MM.1S (cell line): ENCODE data around the gene TSPAN4.

Experiments used
- DNase-seq: peaks from one replicate; pipeline ENCODE4 v3.0.0-alpha.2; 2015
- H2AFZ ChIP-seq: fragments of 300-600 bp; sonication (generic); 2 replicates; pipeline ENCODE4 v1.6.0; 2016; ENCODE audit warnings: antibody characterized with exemption, low read length
- H3F3A ChIP-seq: fragments of 300-600 bp; sonication (generic); 2 replicates; pipeline ENCODE4 v1.6.1; 2016; ENCODE audit warnings: mild to moderate bottlenecking, antibody characterized with exemption, low read length, moderate library complexity, mixed read lengths; ENCODE audit not compliant: insufficient read depth
- H3K27ac ChIP-seq: fragments of 300-600 bp; sonication (generic); 2 replicates; pipeline ENCODE4 v1.5.1; 2016; ENCODE audit warnings: mild to moderate bottlenecking, low read length
- H3K27me3 ChIP-seq: fragments of 300-600 bp; sonication (generic); replicated peaks from 2 replicates; pipeline ENCODE4 v1.6.0; 2016; ENCODE audit warnings: low read length; ENCODE audit not compliant: insufficient read depth
- H3K36me3 ChIP-seq: fragments of 300-600 bp; sonication (generic); replicated peaks from 2 replicates; pipeline ENCODE4 v1.6.1; 2016; ENCODE audit warnings: mild to moderate bottlenecking, low read length, mixed read lengths; ENCODE audit not compliant: insufficient read depth
- H3K4me1 ChIP-seq: fragments of 300-600 bp; sonication (generic); 2 replicates; pipeline ENCODE4 v1.6.1; 2016; ENCODE audit warnings: low read length, mixed read lengths
- H3K4me2 ChIP-seq: fragments of 300-600 bp; sonication (generic); 2 replicates; pipeline ENCODE4 v1.6.0; 2016; ENCODE audit warnings: low read depth, low read length
- H3K4me3 ChIP-seq: fragments of 300-600 bp; sonication (generic); 2 replicates; pipeline ENCODE4 v1.5.1; 2016; ENCODE audit warnings: low read length, mixed read lengths
- H3K79me2 ChIP-seq: fragments of 300-600 bp; sonication (generic); 2 replicates; pipeline ENCODE4 v1.6.1; 2016; ENCODE audit warnings: mixed run types, low read length, mixed read lengths
- H3K9ac ChIP-seq: fragments of 300-600 bp; sonication (generic); 2 replicates; pipeline ENCODE4 v1.6.1; 2016; ENCODE audit warnings: low read length, mixed read lengths
- H3K9me2 ChIP-seq: fragments of 300-600 bp; sonication (generic); replicated peaks from 2 replicates; pipeline ENCODE4 v1.6.1; 2016; ENCODE audit warnings: mild to moderate bottlenecking, low read length, mixed read lengths; ENCODE audit not compliant: insufficient read depth
- H3K9me3 ChIP-seq: fragments of 300-600 bp; sonication (generic); replicated peaks from 2 replicates; pipeline ENCODE4 v1.6.1; 2016; ENCODE audit warnings: mild to moderate bottlenecking, low read length, mixed read lengths; ENCODE audit not compliant: insufficient read depth
- H4K20me1 ChIP-seq: fragments of 300-600 bp; sonication (generic); 2 replicates; pipeline ENCODE4 v1.6.1; 2016; ENCODE audit warnings: mild to moderate bottlenecking, low read length, moderate library complexity, mixed read lengths; ENCODE audit not compliant: insufficient read depth
- EZH2 ChIP-seq: fragments of 300-600 bp; sonication (generic); optimal IDR thresholded peaks from 2 replicates; pipeline ENCODE3; 2017; ENCODE audit warnings: low read depth, mild to moderate bottlenecking, antibody characterized with exemption, low read length, mixed read lengths
- EZH2phosphoT487 ChIP-seq: fragments of 300-600 bp; sonication (generic); IDR thresholded peaks from 2 replicates; pipeline ENCODE4 v1.6.1; 2018; ENCODE audit warnings: antibody characterized with exemption, low read length
- TF ChIP-seq, protein P1 (sequence below): fragments of 300-600 bp; sonication (generic); IDR thresholded peaks from 2 replicates; pipeline ENCODE4 v1.5.1; 2016; ENCODE audit warnings: antibody characterized with exemption, low read length, mixed read lengths

The TSPAN4 gene

DNA sequence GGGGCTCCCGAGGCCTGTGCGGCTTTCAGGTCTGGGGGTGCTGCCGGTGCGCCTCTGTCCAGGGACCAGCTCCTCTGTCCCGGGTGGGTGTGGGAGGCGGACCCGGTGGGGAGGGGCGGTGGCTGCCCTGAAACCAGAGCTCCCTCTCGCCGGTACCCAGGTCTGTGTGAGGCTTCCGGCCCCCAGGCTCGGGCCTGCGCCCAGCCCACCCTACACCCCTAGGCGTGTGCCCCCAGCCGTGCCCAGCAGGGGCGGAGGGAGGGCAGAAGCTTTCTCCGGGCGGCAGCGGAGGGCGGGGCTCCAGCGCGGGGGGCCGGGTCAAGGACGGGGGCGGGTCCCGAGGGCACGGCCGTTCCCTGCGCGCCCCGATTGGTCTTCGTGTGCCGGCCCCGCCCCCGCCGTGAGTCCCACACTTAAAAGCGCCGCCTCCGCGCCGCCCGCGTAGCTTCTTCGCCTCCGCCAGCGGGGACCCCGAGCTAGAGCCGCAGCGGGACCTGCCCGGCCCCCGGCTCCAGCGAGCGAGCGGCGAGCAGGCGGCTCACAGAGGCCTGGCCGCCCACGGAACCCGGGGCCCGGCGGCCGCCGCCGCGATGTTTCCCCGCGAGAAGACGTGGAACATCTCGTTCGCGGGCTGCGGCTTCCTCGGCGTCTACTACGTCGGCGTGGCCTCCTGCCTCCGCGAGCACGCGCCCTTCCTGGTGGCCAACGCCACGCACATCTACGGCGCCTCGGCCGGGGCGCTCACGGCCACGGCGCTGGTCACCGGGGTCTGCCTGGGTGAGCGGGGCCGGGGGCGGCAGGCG is 23.3 kb upstream of the TSPAN4 start:
- Histone ChIP-seq H3K4me2 (peak overlapping the region; percentile 91), H4K20me1 (no peaks in the 10 kb centered on the region), H3K9ac (peak overlapping the region; percentile 77), H3K27ac (peak overlapping the region; percentile 51; the same call in 1 of the 2 replicates), H3K4me1 (peaks cover 5% of the 10 kb centered on the region; the same call in 1 of the 2 replicates), H2AFZ (peak overlapping the region; percentile 56), H3K9me2 (no peaks in the 10 kb centered on the region), H3F3A (peaks cover 2% of the 10 kb centered on the region; the same call in 1 of the 2 replicates), H3K4me3 (peak overlapping the region; percentile 78), H3K9me3 (no peaks in the 10 kb centered on the region), H3K36me3 (no peaks in the 10 kb centered on the region), H3K79me2 (peaks cover 17% of the 10 kb centered on the region), H3K27me3 (no peaks in the 10 kb centered on the region)
- peak; percentile 94 for DNase-seq
- TF ChIP-seq, protein P1, sequence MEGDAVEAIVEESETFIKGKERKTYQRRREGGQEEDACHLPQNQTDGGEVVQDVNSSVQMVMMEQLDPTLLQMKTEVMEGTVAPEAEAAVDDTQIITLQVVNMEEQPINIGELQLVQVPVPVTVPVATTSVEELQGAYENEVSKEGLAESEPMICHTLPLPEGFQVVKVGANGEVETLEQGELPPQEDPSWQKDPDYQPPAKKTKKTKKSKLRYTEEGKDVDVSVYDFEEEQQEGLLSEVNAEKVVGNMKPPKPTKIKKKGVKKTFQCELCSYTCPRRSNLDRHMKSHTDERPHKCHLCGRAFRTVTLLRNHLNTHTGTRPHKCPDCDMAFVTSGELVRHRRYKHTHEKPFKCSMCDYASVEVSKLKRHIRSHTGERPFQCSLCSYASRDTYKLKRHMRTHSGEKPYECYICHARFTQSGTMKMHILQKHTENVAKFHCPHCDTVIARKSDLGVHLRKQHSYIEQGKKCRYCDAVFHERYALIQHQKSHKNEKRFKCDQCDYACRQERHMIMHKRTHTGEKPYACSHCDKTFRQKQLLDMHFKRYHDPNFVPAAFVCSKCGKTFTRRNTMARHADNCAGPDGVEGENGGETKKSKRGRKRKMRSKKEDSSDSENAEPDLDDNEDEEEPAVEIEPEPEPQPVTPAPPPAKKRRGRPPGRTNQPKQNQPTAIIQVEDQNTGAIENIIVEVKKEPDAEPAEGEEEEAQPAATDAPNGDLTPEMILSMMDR: no peak
- no peak for TF ChIP-seq EZH2phosphoT487
- no peak for TF ChIP-seq EZH2

DNA sequence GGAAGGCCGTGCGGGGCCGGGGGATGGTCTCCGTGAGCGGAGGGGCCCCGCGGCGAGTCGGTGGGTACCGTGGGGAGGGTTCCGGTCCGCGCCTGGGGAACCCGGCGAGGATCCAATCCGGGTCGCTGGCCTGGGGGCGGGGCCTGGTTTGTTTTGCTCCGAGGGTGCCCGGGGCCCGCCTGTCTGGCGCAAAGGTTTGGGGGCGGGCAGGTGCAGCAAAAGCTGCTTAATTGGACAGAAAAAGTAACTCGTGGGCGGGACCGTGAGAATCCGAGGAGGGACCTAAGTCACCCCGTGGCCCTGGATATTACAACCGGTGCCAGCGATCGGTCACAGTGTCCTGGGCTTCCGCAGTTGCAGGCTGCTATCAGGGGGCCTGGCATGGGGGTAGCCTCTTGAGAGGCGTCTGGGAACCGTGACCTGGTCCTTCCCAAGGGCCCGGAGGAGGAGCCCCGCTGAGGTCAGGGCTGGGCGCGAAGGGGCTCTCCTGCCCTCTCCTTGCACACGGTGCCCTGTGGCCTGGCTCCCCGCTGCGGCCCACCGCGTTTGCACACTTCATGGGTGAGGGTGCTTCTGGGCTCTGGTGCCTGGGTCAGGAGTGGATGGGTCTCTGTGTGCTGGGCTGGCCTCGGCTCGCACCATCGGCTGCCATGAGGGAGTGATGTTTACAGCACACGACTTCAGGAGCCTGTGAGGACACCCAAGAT is 22.6 kb upstream of the TSPAN4 start:
- H2AFZ ChIP-seq: peak overlapping the region; percentile 53; the same call in 1 of the 2 replicates
- DNase-seq: peak; percentile 98
- H3K9ac ChIP-seq: peak overlapping the region; percentile 77
- no peaks in the 10 kb centered on the region for H3K36me3 ChIP-seq
- H4K20me1 ChIP-seq: no peaks in the 10 kb centered on the region
- TF ChIP-seq, protein P1: no peak
- TF ChIP-seq EZH2phosphoT487: no peak
- no peak for TF ChIP-seq EZH2
- H3K9me2 ChIP-seq: no peaks in the 10 kb centered on the region
- H3K79me2 ChIP-seq: peaks cover 17% of the 10 kb centered on the region
- H3K27ac ChIP-seq: peak overlapping the region; percentile 51; the same call in 1 of the 2 replicates
- no peaks in the 10 kb centered on the region for H3K9me3 ChIP-seq
- no peaks in the 10 kb centered on the region for H3K27me3 ChIP-seq
- H3F3A ChIP-seq: peaks cover 2% of the 10 kb centered on the region; the same call in 1 of the 2 replicates
- peak overlapping the region; percentile 78 for H3K4me3 ChIP-seq
- H3K4me2 ChIP-seq: peak overlapping the region; percentile 91
- peaks cover 5% of the 10 kb centered on the region; the same call in 1 of the 2 replicates for H3K4me1 ChIP-seq

DNA sequence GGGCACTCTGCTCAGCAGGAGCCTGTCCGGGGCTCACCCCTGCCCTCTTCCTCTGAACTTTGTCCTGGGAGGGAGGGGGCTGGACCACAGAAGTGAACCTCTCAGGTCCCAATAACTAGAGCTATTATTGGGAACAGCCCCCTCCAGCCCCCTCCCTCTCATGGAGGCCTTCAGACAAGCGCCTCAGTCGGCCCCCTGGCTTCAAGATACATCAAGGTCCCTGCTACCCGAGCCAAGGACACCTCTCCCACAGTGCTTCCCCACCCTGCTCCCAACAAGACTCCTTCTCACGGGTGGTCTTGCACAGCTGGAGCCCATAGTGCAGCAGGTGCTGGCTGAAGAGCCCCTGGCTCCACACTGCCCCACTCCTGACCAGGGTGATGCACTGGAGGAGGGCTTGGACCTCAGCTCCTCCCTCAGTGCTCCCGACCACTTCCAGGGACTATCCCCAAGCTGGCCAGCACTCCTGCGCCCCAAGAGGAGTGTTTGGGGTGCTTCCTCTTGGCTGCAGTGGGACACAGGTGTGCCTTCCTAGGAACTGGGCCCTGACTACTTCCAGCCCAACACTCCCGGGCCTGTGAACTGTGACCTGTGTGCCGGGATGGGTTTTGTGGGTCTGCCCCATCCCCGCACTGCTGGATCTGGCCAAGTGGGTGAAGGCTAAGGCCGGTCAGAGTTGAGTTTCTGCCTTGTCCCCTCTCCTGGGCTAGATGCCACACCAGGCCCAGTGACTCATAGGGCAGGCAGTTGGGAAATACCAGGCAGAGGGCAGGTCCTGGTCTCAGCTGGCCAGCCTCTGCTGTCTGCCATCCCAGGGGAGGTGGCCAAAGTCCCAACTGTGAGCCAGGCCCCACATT is 21.8 kb upstream of the TSPAN4 start:
- DNase-seq: no peak
- Histone ChIP-seq H3K4me2 (peak overlapping the region; percentile 91), H3K4me3 (peak overlapping the region; percentile 78), H4K20me1 (no peaks in the 10 kb centered on the region), H3K27ac (no peak overlapping the region), H2AFZ (no peak overlapping the region), H3K9me3 (no peaks in the 10 kb centered on the region), H3F3A (0 out of 2 replicates have a peak, but pooled peaks cover 2% of the 10 kb centered on the region), H3K9me2 (no peaks in the 10 kb centered on the region), H3K36me3 (no peaks in the 10 kb centered on the region), H3K79me2 (peaks cover 17% of the 10 kb centered on the region), H3K9ac (peak overlapping the region; percentile 77; the same call in 1 of the 2 replicates), H3K4me1 (peaks cover 5% of the 10 kb centered on the region; the same call in 1 of the 2 replicates), H3K27me3 (no peaks in the 10 kb centered on the region)
- TF ChIP-seq EZH2: no peak
- TF ChIP-seq, protein P1: no peak
- no peak for TF ChIP-seq EZH2phosphoT487
